Measurements from ENCODE around the gene WWOX.

DNA sequence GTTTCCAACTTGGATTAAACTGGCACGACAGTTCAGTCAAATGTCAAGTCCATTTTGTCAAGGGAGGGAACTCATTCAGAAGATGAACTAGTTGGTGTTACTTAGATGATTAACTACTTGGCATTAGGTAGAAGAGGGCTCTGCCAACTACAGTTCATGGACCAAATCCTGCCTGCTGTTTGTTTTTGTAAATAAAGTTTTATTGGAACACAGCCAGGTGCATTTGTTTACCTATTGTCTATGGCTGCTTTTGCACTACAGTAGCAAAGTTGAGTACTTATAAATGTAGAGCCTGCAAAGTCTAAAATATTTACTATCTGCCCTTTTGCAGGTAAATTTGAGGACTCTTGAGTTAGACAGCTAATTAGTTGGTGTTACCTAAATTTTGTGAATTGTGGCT, 1091.1 kb downstream of the WWOX start:
- TF ChIP-seq, protein P1, sequence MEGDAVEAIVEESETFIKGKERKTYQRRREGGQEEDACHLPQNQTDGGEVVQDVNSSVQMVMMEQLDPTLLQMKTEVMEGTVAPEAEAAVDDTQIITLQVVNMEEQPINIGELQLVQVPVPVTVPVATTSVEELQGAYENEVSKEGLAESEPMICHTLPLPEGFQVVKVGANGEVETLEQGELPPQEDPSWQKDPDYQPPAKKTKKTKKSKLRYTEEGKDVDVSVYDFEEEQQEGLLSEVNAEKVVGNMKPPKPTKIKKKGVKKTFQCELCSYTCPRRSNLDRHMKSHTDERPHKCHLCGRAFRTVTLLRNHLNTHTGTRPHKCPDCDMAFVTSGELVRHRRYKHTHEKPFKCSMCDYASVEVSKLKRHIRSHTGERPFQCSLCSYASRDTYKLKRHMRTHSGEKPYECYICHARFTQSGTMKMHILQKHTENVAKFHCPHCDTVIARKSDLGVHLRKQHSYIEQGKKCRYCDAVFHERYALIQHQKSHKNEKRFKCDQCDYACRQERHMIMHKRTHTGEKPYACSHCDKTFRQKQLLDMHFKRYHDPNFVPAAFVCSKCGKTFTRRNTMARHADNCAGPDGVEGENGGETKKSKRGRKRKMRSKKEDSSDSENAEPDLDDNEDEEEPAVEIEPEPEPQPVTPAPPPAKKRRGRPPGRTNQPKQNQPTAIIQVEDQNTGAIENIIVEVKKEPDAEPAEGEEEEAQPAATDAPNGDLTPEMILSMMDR (IDR thresholded peaks at IDR 0.05; ENCODE audit: poor library complexity), result no peak
- TF ChIP-seq EZH2 (IDR thresholded peaks at IDR 0.05; ENCODE audit: borderline replicate concordance) (no peak), EZH2phosphoT487 (IDR thresholded peaks at IDR 0.05; ENCODE audit: low read depth, severe bottlenecking, unreplicated experiment) (no peak)

Data from hepatocyte (in vitro differentiated cells).